Measurements from ENCODE around the gene PEX7.
"Not testable (repeated sequence)": the region's sequence is repeated elsewhere in the genome, so short reads cannot be mapped to it uniquely, and the experiment has no call there.

The PEX7 gene

DNA sequence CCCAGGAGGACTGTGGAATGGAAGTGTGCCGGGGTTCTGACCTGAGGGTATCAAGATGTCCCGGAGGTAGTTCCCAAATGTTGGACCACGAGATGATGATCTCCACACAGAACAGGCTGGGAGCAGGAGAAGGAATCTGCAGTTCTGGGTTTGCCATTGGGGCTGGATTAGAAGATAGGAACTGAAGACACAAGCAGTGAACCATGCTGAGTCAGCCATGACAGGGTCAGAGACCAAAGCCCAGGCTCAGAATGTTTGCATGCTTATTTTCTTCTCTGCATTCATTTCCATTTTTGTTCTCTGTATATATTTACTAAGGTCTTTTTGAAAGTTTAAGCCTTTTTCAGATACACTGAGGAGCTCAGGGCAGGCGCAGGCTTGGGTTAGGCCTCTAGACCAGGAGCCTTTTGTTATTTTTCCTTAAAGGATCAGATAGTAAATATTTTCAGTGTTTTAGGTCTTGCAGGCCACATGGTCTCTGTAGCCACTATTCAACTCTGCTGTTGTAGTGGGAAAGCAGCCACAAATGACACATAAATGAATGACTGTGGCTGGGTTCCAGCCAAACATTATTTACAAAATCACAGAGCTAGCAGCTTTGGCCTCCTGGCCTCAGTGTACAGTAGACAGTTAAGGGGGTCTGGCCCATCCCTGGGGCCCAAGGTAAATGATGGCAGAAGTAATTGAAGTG lies 128.2 kb downstream of the PEX7 start:
- DNase-seq (ENCODE audit: low read depth in 2 of 2), result no peak

DNA sequence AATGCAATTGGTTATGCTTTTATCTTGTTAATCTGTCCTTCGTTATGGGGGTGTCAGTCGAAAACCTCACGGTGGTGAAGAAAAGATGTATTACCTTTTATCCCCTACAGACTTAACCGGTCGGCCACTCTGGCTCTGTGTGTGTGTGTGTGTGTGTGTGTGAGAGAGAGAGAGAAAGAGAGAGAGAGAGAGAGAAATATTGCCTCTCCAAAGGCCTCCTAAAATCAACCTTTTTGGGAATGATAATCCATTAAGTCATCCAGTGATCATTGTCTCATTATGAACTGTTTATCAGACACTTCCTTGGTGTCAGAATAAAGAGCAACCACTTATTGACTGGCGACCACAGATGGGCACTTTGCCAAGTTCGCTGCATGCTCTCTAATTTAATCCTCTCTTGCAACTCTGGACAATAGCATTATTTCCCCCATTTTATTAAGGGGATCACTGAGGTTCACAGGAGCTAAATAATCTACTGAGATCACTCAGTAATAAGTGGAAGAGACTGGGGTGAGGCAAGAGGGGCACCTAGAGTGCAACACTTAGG lies 130.4 kb downstream of the PEX7 start:
- no peak for DNase-seq (ENCODE audit: low read depth in 2 of 2)

- no peak for DNase-seq (ENCODE audit: low read depth in 2 of 2)
These were observed 132.7 kb downstream of the PEX7 start for GRCh38 chr6:136955123-136955522.

DNA sequence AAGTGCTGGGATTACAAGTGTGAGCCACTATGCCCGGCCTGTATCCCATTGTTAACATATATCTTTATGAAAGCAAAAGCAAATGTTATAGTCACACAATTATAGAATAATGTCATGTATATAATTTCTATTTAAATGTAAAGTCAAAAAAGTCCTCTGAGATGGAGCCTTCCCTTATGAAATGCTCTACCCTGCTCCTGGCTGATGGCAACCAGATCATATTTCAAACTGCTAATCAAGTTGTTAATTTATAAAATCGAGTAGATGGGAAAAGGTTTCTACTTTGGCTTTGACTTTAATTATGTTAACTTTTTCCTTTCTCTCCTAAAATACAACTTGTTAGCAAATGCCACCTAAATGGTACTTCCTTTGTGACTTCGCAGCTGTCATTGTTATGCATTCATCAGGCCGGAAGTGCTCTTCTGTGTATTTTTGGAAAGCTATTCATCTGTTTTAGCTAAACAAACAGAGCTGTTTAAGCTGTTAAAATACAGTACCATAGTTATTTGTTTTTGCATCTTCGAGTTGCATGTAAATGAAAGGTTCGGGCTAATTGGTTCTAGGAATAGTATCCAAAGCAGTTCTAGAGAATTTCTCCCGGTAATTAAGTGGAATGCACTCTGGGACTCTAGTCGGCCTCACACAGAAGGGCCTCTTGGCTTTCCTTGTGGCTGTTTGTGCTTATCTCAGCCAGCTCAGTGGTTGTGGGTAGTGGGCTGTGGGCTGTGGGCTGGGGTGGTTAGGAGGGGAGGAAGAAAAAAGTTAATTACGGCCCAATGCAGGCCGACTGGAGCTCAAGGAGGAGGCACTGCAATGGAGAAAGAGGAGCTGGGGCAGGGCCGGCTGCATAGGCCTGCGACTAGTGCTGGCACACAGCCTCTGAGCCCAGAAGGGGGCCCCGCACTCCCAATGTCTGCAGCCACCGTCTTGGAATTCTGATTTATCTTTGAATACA lies 134.5 kb downstream of the PEX7 start:
- DNase-seq (ENCODE audit: low read depth in 2 of 2), result no peak

GRCh38 chr6:136958168-136958567 lies 135.8 kb downstream of the PEX7 start:
- no peak for DNase-seq (ENCODE audit: low read depth in 2 of 2)

GRCh38 chr6:136959471-136959891 lies 137.1 kb downstream of the PEX7 start:
- no peak for DNase-seq (ENCODE audit: low read depth in 2 of 2)

GRCh38 chr6:136959935-136960334 lies 137.5 kb downstream of the PEX7 start:
- not testable (repeated sequence) for DNase-seq (ENCODE audit: low read depth in 2 of 2)

- no peak for DNase-seq (ENCODE audit: low read depth in 2 of 2)
These were observed 138.4 kb downstream of the PEX7 start for GRCh38 chr6:136960781-136961180.

- no peak for DNase-seq (ENCODE audit: low read depth in 2 of 2)
These were observed 139.5 kb downstream of the PEX7 start for GRCh38 chr6:136961848-136962247.

- no peak for DNase-seq (ENCODE audit: low read depth in 2 of 2)
These were observed 140.3 kb downstream of the PEX7 start for GRCh38 chr6:136962661-136963060.

DNA sequence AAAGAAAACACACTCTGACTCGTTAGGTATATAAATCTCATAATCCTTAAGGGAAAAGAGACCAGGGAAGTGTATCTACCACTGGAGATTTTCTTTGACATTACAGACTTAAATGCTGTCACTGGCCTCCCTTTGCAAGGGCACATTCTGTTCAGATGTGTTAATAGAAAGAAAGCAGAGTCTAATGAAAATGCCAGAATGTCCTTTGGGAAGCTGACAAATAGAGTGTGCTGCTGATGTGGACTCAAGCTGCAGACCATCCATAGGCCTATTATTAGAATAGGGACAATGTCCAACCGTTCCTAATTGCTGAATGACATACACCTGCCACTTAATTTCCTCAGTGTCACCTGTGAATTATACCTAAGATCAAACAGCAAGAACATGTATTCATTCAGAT lies 140.9 kb downstream of the PEX7 start:
- DNase-seq (ENCODE audit: low read depth in 2 of 2), result no peak

Measured in stimulated activated CD8-positive, alpha-beta memory T cell treated with anti-CD3 and anti-CD28 coated beads, Interleukin-7, amount 100 ng/mL, for 1 hour (primary cell).